NB4 (cell line): ENCODE measurements around the gene FAM3B.

Source experiments
- DNase-seq: peaks from one replicate; pipeline ENCODE4 v3.0.0; 2010; ENCODE audit warnings: low read depth
- H3K4me3 ChIP-seq: one replicate; pipeline ENCODE4 v1.5.1; 2011; ENCODE audit warnings: mild to moderate bottlenecking, low read depth, low read length, moderate library complexity
- CTCF ChIP-seq: IDR thresholded peaks from one replicate; pipeline ENCODE4 v1.5.1; 2012; ENCODE audit warnings: low read depth, low read length
- MAX ChIP-seq: IDR thresholded peaks from 2 replicates; pipeline ENCODE4 v1.6.1; 2011; ENCODE audit warnings: low read depth, low read length
- MYC ChIP-seq: IDR thresholded peaks from 2 replicates; pipeline ENCODE4 v1.6.1; 2011; ENCODE audit warnings: low read depth, low read length
- POLR2A ChIP-seq: IDR thresholded peaks from 2 replicates; pipeline ENCODE4 v1.6.1; 2011; ENCODE audit warnings: mild to moderate bottlenecking; ENCODE audit not compliant: insufficient read length; ENCODE audit errors: extremely low read depth

Gene FAM3B

GRCh38 chr21:41317063-41317392 lies 427 bp downstream of the FAM3B start:
- TF ChIP-seq POLR2A (no peak), MYC (no peak), MAX (no peak), CTCF (no peak)
- H3K4me3 ChIP-seq, result no peak overlapping the region
- DNase-seq, result no peak

DNA sequence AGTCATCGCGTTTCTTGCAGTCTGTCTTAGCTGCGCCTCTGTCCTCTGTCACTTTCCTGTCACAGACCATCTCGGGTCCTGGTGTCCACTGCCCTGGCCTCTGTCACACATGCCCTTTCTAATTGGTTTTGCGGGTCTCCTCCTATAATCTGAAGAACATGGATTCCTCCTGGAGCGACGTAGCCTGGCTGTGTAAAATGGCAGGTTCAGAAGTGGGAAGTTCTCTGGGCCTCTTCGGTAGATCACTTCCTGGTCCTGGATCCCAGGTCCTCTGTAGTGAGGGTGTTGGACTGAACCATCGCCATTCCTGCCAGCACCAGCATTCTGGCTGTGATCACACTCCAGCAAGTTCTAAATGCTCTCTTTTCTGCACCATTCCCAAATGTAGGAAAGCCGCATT lies 857 bp downstream of the FAM3B start:
- no peak for DNase-seq
- TF ChIP-seq POLR2A (no peak), CTCF (no peak), MYC (no peak), MAX (no peak)
- no peak overlapping the region for H3K4me3 ChIP-seq

- DNase-seq, result no peak
- no peak for TF ChIP-seq CTCF
- no peak for TF ChIP-seq MAX
- no peak for TF ChIP-seq MYC
- TF ChIP-seq POLR2A, result no peak
- H3K4me3 ChIP-seq, result no peak overlapping the region
These were observed 1.6 kb downstream of the FAM3B start for GRCh38 chr21:41318218-41318617.

DNA sequence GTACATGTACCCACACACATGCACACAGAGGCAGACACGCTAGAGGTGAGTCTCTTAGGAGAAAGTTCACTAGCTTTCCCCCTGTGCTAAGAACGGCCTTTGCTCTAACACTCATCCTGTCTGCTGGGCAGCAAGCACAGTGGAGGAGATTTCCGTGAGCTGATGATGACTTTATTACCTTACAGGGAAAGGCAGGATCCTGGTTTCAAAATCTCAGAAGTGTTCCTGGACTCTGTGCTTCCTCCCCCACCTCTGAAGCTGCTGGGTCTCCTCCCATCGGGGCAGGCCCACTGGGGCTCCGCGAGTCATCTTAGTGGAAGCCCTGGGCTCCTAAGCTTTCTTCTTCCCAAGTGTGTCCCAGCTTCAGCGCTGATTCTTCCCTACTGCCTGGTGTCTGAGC lies 2.7 kb downstream of the FAM3B start:
- no peak for TF ChIP-seq POLR2A
- TF ChIP-seq MYC, result no peak
- TF ChIP-seq MAX, result no peak
- no peak for TF ChIP-seq CTCF
- H3K4me3 ChIP-seq, result no peak overlapping the region
- no peak for DNase-seq

DNA sequence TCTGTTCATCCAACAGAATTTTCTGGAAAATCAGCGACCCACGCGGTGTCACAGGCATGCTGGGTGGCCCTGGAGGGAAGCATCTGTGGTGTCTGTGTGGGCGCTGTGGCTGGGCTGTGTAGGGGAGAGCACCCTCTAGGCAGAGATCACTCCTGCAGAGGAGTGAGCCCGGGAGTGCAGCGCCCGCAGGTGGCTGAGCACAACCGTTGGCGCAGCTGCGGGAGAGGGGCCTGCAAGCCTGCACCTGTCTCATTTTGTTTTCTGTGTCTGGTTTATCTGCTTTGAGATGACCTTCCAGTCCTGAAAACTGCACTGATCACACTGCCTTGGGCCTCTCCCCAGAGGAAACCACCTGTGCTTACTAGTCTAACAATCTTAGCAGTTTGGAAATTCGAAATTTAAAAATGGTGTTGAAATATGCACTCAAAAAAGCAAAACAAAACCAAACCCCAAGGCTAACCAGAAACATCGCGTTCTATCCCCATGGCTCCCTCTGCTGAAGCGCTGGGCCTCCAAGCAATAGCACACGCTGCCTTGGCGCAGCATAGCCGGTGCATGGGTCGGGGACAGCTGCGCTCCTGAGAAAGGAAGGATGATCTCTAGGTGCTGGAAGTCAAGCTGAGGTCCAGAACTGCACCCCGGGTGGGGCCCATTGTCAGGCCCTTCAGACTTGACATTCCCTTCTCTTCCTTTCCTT lies 4.8 kb downstream of the FAM3B start:
- DNase-seq, result no peak
- no peak overlapping the region for H3K4me3 ChIP-seq
- TF ChIP-seq MYC, result no peak
- no peak for TF ChIP-seq MAX
- TF ChIP-seq POLR2A, result no peak
- no peak for TF ChIP-seq CTCF
